HG03457 (cell line): ENCODE data around the gene SOX18.
"Not testable (repeated sequence)": the region's sequence is repeated elsewhere in the genome, so short reads cannot be mapped to it uniquely, and the experiment has no call there.

Experiments
- ATAC-seq: cut with Tn5 transposase; IDR thresholded peaks from one replicate; pipeline ENCODE4 v1.9.1; 2021; ENCODE audit warnings: moderate number of reproducible peaks; ENCODE audit not compliant: unreplicated experiment

The SOX18 gene

GRCh38 chr20:64049060-64049877 is at the start of gene SOX18:
SOX18 (minus strand) TSS chr20:64049639; CDS start chr20:64049516, 123 bp downstream.
- ATAC-seq: no peak

GRCh38 chr20:64098471-64099013 is 49.1 kb upstream of the SOX18 start:
- no peak for ATAC-seq

- ATAC-seq: no peak
Measured at GRCh38 chr20:64096535-64096934, 47.1 kb upstream of the SOX18 start.

- no peak for ATAC-seq
Measured at GRCh38 chr20:64095927-64096326, 46.5 kb upstream of the SOX18 start.

- ATAC-seq: no peak
Measured at GRCh38 chr20:64095455-64095854, 46.0 kb upstream of the SOX18 start.

- no peak for ATAC-seq
Measured at GRCh38 chr20:64093013-64093503, 43.6 kb upstream of the SOX18 start.

- ATAC-seq: no peak
Measured at GRCh38 chr20:64092258-64093012, 43.0 kb upstream of the SOX18 start.

- ATAC-seq: no peak
Measured at GRCh38 chr20:64091770-64092169, 42.3 kb upstream of the SOX18 start.

- no peak for ATAC-seq
Measured at GRCh38 chr20:64091340-64091739, 41.9 kb upstream of the SOX18 start.

- ATAC-seq: no peak
Measured at GRCh38 chr20:64090165-64090564, 40.7 kb upstream of the SOX18 start.

- ATAC-seq: not testable (repeated sequence)
Measured at GRCh38 chr20:64088586-64088985, 39.1 kb upstream of the SOX18 start.

- ATAC-seq: not testable (repeated sequence)
Measured at GRCh38 chr20:64087226-64087825, 37.9 kb upstream of the SOX18 start.

GRCh38 chr20:64086801-64087200 is 37.4 kb upstream of the SOX18 start:
- ATAC-seq: no peak

- ATAC-seq: no peak
Measured at GRCh38 chr20:64084685-64085152, 35.3 kb upstream of the SOX18 start.

- ATAC-seq: no peak
Measured at GRCh38 chr20:64083804-64084684, 34.6 kb upstream of the SOX18 start, which contains the start of gene LKAAEAR1. LKAAEAR1 (minus strand) TSS chr20:64084398; CDS start chr20:64084219, 179 bp downstream.

GRCh38 chr20:64083378-64083803 is 34.0 kb upstream of the SOX18 start:
- ATAC-seq: no peak

GRCh38 chr20:64082820-64083377 is 33.5 kb upstream of the SOX18 start:
- no peak for ATAC-seq

GRCh38 chr20:64082126-64082731 is 32.8 kb upstream of the SOX18 start:
- no peak for ATAC-seq

GRCh38 chr20:64081624-64081964 is 32.2 kb upstream of the SOX18 start:
- no peak for ATAC-seq
